NCI-H1436 treated with DMSO at 0.1 percent for 48 hours (cell line): Measurements from ENCODE around the gene SBF1.
"Not testable (repeated sequence)": the region's sequence is repeated elsewhere in the genome, so short reads cannot be mapped to it uniquely, and the experiment has no call there.

ENCODE experiments used
- DNase-seq: peaks from one replicate; lab custom pipeline; 2025; lab: John Stamatoyannopoulos, UW

SBF1 gene

GRCh38 chr22:50425179-50425916 lies 49.5 kb downstream of the SBF1 start:
- no peak for DNase-seq

DNA sequence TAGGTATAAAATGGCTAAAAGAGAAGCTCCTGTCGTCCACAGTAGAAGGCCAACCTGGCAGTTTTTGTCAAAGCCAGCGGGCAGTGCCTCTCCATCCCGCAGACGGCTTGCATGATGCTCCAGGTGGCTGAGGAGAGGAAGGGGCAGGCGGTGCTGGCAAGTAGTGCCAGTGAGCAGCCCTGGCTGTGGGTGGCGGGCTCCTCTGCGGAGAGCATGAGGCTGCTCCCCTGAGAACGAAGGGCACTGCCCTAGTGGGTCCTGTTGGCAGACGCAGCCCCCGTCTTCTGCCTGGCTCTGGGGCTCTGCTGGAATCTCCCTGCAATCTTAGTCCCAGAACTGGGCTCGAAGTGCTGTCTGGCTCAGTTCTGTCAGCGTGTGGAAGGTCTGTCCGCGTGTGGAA lies 50.9 kb downstream of the SBF1 start:
- no peak for DNase-seq

- DNase-seq: no peak
Observed at GRCh38 chr22:50422961-50423815, 51.6 kb downstream of the SBF1 start.

- no peak for DNase-seq
Observed at GRCh38 chr22:50422046-50422445, 52.8 kb downstream of the SBF1 start.

GRCh38 chr22:50420581-50420980 lies 54.3 kb downstream of the SBF1 start:
- no peak for DNase-seq

DNA sequence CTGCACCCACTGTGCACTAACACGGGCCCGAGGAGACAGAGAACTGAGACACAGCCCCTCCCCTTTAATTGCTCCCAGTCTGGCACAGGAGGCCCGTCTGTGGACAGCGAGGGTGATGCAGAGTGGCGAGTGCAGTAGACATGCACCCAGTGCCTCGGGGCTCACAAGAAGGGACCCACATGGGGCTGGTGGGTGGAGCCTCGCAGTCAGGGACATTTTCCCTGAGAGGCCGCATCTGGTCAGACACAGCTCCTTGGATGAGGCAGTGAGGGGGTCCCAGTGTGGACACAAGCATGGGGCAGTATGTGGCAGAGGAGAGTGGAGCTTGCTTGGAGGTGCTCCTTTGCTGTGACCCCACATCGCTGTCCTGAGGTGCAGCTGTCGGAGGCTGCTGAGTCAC lies 54.8 kb downstream of the SBF1 start:
- DNase-seq: no peak

DNA sequence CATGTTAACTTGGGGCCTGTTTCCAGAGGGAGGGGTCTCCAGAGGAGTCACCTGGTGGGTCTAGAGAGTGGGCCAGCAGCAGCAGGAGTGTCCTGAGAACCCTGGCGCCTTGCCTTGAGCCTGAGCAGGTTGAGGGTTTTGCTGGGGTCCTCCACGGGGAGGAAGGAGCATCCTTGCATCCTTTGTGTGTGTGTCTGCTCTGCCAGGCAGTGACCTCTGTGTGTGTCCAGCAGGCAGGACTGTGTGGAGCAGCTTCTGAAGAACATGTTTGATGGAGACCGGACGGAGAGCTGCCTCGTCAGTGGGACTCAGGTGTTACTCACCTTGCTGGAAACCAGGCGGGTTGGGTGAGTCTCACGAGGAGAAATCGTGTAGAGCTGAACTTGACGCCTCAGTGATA lies 55.7 kb downstream of the SBF1 start:
- no peak for DNase-seq

DNA sequence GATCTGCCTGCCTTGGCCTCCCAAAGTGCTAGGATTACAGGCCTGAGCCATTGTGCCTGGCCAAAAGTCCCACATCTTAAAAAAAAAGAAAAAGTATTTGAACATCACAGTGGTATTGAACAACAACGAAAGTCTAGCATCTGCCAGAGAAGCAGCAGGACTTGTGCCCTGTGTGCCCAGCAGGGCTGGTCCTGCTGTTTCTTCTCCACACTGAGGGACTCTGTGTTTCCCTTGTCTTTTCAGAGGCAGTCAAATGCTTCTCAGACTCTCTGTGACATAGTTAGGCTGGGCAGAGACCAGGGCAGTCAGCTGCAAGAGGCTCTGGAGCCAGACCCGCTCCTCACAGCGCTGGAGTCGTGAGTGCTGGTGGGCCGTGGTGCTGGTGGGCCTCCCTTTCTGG lies 56.2 kb downstream of the SBF1 start:
- no peak for DNase-seq

GRCh38 chr22:50417411-50418210 lies 57.2 kb downstream of the SBF1 start:
- no peak for DNase-seq

GRCh38 chr22:50416996-50417395 lies 57.8 kb downstream of the SBF1 start:
- no peak for DNase-seq

- DNase-seq: no peak
Observed at GRCh38 chr22:50415426-50415825, 59.4 kb downstream of the SBF1 start.

- no peak for DNase-seq
Observed at GRCh38 chr22:50414476-50415248, 60.2 kb downstream of the SBF1 start.

DNA sequence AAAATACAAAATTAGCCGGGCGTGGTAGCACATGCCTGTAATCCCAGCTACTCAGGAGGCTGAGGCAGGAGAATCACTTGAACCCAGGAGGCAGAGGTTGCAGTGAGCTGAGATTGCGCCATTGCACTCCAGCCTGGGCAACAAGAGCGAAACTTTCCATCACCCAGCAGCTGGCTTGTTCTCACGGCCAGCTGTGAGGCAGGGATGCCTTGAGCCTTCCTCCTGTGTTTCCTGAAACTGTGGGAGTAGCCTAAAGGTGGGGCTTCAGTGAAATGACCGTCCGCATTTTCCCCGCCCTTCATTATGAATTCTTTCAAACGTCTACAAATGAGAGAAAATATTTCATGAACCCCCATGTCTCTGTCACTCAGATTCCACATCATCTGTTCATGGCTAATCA lies 65.9 kb downstream of the SBF1 start:
- not testable (repeated sequence) for DNase-seq

DNA sequence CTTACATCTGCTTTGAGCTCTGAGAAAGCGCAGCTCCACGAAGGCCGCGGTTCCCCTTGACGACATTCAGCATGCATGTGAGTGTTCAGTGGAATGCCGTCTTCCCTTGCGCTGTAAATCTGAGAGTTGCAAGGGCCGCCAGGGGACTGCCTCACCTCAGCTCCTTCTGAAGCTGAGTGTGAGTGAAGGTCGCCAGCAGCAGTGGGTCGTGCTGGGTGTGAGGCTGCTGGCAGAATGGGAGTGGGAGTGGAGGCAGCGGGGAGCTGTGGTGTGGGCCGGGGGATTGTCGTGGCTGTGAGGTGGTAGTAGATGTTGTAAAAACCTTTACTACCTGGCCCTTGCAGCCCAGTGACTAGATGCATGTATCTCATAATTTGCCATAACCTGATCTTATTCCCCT lies 66.5 kb downstream of the SBF1 start:
- DNase-seq: no peak

- DNase-seq: no peak
Observed at GRCh38 chr22:50406416-50407170, 68.2 kb downstream of the SBF1 start.

DNA sequence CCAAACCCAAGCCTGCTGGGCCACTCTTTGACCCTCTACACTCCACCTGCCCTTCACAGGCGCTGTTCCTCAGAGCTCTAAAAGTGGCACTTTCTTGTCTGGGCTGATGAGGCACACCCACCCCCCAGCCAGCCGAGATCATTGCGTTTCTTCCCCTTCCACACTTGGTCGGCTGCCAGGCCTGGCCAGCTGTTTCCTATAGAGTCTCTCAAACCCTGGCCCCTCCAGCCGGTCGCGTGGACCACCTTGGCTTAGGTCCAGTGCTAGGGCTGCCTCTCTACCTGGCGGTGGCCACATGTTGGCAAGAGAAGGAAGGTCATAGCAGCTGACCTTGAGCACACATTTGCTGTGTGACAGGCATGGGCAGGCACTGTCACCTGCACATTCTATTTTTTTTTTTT lies 71.1 kb downstream of the SBF1 start:
- DNase-seq: no peak

DNA sequence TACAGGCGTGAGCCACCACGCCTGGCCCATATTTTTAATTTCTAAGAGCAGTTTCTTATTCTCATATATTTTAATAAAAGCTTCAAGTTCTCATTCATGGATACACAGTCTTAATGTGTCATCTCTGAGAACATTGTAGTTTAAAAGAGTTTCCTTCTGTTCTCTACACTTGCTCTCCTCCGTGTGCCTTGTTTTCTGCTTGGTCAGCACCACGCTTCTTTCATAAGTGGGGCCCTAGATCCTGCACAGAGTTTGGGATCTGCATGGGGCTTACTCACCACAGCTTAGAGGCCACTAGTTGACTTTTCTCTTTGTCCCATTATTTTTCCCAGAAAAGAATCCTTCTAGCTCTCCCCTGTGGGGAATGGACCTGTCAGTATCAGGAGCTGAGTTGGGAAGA lies 72.9 kb downstream of the SBF1 start:
- no peak for DNase-seq

- no peak for DNase-seq
Observed at GRCh38 chr22:50400931-50401330, 73.9 kb downstream of the SBF1 start.

- DNase-seq: no peak
Observed at GRCh38 chr22:50400406-50400805, 74.4 kb downstream of the SBF1 start.

DNA sequence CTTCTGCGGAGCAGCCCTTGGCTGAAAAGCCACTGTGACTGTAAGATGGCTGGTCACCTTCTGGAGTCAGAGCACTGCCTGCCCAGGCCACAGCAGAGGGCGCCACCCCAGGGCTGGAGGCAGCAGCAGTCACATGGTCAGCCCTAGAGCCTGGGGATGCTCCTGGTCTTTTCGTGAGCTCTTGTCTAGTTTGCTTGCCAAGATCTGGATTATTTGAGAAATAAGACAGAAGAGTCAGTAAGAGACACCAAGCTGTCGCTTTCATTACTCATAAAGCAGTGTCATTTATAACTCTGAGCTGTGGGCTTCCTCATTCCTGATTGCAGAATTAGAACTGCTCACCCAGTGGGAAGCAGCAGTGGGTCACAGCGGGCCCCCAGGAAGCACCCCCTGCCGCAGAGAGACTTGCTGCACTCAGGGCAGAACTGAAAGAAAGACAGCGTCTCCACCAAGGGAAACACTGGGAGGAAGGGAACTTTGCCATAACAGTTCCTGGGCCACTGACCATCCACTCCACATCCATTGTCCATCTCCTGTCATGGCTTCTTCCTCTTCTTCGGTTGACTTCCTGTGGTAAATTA lies 75.0 kb downstream of the SBF1 start:
- DNase-seq: no peak
